NB4 (cell line): ENCODE data around the gene MAN2B2.

Experiments used
- MYC ChIP-seq: IDR thresholded peaks from 2 replicates; pipeline ENCODE4 v1.6.1; 2011; ENCODE audit warnings: low read depth, low read length
- POLR2A ChIP-seq: IDR thresholded peaks from 2 replicates; pipeline ENCODE4 v1.6.1; 2011; ENCODE audit warnings: mild to moderate bottlenecking; ENCODE audit not compliant: insufficient read length; ENCODE audit errors: extremely low read depth

DNA sequence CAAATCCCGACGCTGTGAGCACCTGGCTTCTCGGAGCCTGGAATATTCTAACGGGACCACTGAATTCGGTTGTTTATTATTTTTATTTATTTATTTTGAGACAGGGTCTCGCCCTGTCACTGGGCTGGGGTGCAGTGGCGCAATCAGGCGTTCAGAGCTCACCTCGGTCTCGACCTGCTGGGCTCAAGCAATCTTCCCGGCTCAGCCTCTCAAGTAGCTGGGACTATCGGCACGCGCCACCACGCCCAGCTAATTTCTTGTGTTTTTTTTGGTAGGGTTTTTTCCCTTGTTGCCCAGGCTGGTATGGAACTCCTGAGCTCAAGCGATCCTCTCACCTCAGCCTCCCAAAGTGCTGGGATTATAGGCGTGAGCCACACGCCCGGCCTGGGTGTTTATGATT, 97.1 kb downstream of the MAN2B2 start:
- TF ChIP-seq POLR2A: no peak
- TF ChIP-seq MYC: no peak
